CD4-positive, alpha-beta memory T cell (primary cell): ENCODE data around the gene ZMYM4. TPM values are rescaled to one million over a fixed set of nuclear protein-coding genes. Genes with fewer than 3 reads are reported as not detected.
A peak's percentile ranks its signal among the peaks of the same experiment; 100 is the strongest.

Experiments
- CTCF ChIA-PET: fragments of 350-600 bp; sonication (Branson Sonifier 250); formaldehyde crosslinking; loops from one replicate; lab custom pipeline; 2021; ENCODE audit warnings: inconsistent platforms; ENCODE audit not compliant: partially characterized antibody; lab: Charles Lee
- POLR2A ChIA-PET: fragments of 350-600 bp; sonication (Branson Sonifier 250); formaldehyde crosslinking; loops from one replicate; lab custom pipeline; 2021; ENCODE audit not compliant: partially characterized antibody; lab: Charles Lee
- DNase-seq, 5 donors: peaks; one replicate each; pipeline versions ENCODE4 v3.0.0 to v3.0.0-alpha.2; 2020 to 2022; ENCODE audit warnings: mixed read lengths in 1 of 5
- H3K27ac ChIP-seq: one replicate; pipeline ENCODE4 v1.7.0; 2013; ENCODE audit warnings: low read depth, low read length
- H3K27me3 ChIP-seq: 2 replicates; pipeline ENCODE4 v1.7.0; 2013; ENCODE audit warnings: mild to moderate bottlenecking, low read length, moderate library complexity; ENCODE audit not compliant: insufficient read depth
- H3K36me3 ChIP-seq: 2 replicates; pipeline ENCODE4 v1.7.0; 2013; ENCODE audit warnings: mild to moderate bottlenecking, low read length, moderate library complexity; ENCODE audit not compliant: insufficient read depth
- H3K4me1 ChIP-seq: 2 replicates; pipeline ENCODE4 v1.7.0; 2013; ENCODE audit warnings: mild to moderate bottlenecking, low read length, moderate library complexity; ENCODE audit not compliant: insufficient read depth
- H3K4me3 ChIP-seq, 2 donors: one replicate each; pipeline ENCODE4 v1.7.0; 2013; ENCODE audit warnings: low read length in 2 of 2, mild to moderate bottlenecking in 1 of 2
- H3K9me3 ChIP-seq, 2 donors: one replicate each; pipeline ENCODE4 v1.7.0; 2013; ENCODE audit warnings: low read length in 2 of 2, control low read depth in 1 of 2; ENCODE audit not compliant: control insufficient read depth in 1 of 2
- H3K27ac Mint-ChIP-seq, 7 donors: one replicate each; pipeline ENCODE4 v1.8.0; 2020 to 2021; ENCODE audit warnings: mixed read lengths in 7 of 7, mild to moderate bottlenecking in 6 of 7, inconsistent platforms in 3 of 7, moderate library complexity in 3 of 7
- H3K27me3 Mint-ChIP-seq, 2 donors: one replicate each; pipeline ENCODE4 v1.8.0; 2020 to 2021; ENCODE audit warnings: mixed read lengths in 2 of 2
- H3K36me3 Mint-ChIP-seq, 2 donors: one replicate each; pipeline ENCODE4 v1.8.0; 2020 to 2021; ENCODE audit warnings: mixed read lengths in 2 of 2, inconsistent platforms in 1 of 2, mild to moderate bottlenecking in 1 of 2
- H3K4me1 Mint-ChIP-seq, 4 donors: one replicate each; pipeline ENCODE4 v1.8.0; 2020 to 2021; ENCODE audit warnings: mixed read lengths in 4 of 4, mild to moderate bottlenecking in 1 of 4
- H3K4me3 Mint-ChIP-seq, 8 donors: one replicate each; pipeline ENCODE4 v1.8.0; 2020 to 2021; ENCODE audit warnings: mixed read lengths in 8 of 8, mild to moderate bottlenecking in 7 of 8, moderate library complexity in 6 of 8, inconsistent platforms in 3 of 8
- H3K9me3 Mint-ChIP-seq, 8 donors: one replicate each; pipeline ENCODE4 v1.8.0; 2020 to 2021; ENCODE audit warnings: mixed read lengths in 8 of 8, mild to moderate bottlenecking in 5 of 8, inconsistent platforms in 3 of 8, moderate library complexity in 1 of 8
- intact Hi-C: fragments of 100-400 bp; cut with micrococcal nuclease; formaldehyde crosslinking; loops from one replicate; pipeline ENCODE4 v1.15.1; 2023
- polyA plus RNA-seq, 2 donors: library from polyadenylated mRNA; unstranded; fragments of 300-500 nt; fragmentation: Illumina TruSeq; gene quantifications; one replicate each; pipeline ENCODE4 v1.2.3, GENCODE V29; 2021
- total RNA-seq, 2 experiments: library from RNA; stranded (reverse); gene quantifications; one replicate each; pipeline ENCODE4 v1.2.3, GENCODE V29; 2021

ZMYM4 gene
- total and polyA plus RNA-seq, 4 experiments from 2014 or later: 13.8 to 41.9 (median 34.5) TPM

DNA sequence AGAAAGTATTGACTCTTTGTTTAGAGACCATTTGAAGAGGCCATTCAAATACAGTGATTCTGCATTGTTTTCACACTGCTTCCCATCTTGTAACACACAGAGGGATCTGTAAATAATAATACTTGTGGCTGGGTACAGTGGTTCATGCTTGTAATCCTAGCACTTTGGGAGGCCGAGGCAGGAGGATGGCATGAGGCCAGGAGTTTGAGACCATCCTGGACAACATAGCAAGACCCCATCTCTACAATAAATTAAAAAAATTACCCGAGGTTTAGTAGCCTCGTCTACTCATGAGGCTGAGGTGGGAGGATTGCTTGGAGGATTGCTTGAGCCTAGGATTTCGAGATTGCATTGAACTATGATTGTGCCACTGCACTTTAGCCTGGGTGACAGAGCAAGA lies 5.7 kb downstream of the ZMYM4 start:
- CTCF ChIA-PET: no interaction called here
- Histone ChIP-seq H3K36me3 (no peaks in the 10 kb centered on the region), H3K4me1 (peaks cover 15% of the 10 kb centered on the region), H3K27me3 (no peaks in the 10 kb centered on the region), H3K27ac (no peak overlapping the region), H3K4me3 (no peak overlapping the region), H3K9me3 (no peaks in the 10 kb centered on the region)
- POLR2A ChIA-PET: no interaction called here
- H3K36me3 Mint-ChIP-seq: peaks cover 6 to 8% of the 10 kb centered on the region in 2 donors
- no peak overlapping the region for H3K4me3 Mint-ChIP-seq
- intact Hi-C loops: no loop called here
- no peak for DNase-seq
- no peak overlapping the region for H3K27ac Mint-ChIP-seq
- peaks cover 0 to 2% (median 0%) of the 10 kb centered on the region in 8 donors for H3K9me3 Mint-ChIP-seq
- peaks cover 21 to 32% (median 28%) of the 10 kb centered on the region in 4 donors for H3K4me1 Mint-ChIP-seq
- H3K27me3 Mint-ChIP-seq: no peaks in the 10 kb centered on the region

DNA sequence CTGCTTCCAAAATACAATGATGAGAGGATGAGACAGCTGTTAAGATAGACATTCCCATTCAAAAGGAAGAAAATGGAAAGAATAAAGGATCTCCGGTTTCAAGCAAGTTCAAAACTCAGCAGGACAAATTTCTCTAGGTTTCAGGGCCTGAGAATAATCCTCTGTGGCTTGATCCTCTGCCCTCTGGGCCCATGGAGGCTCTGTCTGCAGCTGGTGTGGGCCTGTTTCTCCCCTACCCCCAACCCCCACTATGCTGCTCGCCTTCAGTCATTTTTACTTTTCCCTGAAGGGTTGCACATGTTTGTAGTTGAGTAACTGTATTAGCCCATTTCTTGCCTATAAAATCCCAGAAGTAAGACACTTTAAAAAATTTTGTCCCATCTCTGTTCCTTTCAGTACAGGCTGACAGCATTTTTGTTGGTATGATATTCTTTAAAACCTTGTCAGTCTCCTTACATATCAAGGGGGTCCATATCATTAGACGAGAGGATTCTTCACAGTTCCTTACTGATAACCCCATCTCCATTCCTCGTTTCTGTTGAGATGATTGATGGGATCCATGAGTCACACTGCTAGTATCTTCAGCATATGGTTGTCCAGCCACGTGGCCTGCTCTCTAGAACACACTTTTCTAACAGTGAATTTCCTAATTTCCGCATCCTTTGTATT lies 10.5 kb downstream of the ZMYM4 start:
- Histone ChIP-seq H3K4me3 (no peak overlapping the region), H3K4me1 (no peaks in the 10 kb centered on the region), H3K9me3 (no peaks in the 10 kb centered on the region), H3K36me3 (no peaks in the 10 kb centered on the region), H3K27me3 (no peaks in the 10 kb centered on the region), H3K27ac (no peak overlapping the region)
- ChIA-PET POLR2A (no interaction called here), CTCF (interaction anchor here (0.7 kb wide), 1 partner anchor 81 kb away, joined by 3 read pairs; no protein-coding TSS in a partner anchor)
- H3K4me3 Mint-ChIP-seq: no peak overlapping the region
- H3K4me1 Mint-ChIP-seq: peaks cover 4 to 12% (median 5%) of the 10 kb centered on the region in 4 donors
- intact Hi-C loops: no loop called here
- no peaks in the 10 kb centered on the region for H3K27me3 Mint-ChIP-seq
- no peak for DNase-seq
- no peak overlapping the region for H3K27ac Mint-ChIP-seq
- H3K36me3 Mint-ChIP-seq: peaks cover 24 to 28% of the 10 kb centered on the region in 2 donors
- H3K9me3 Mint-ChIP-seq: peaks cover 0 to 19% (median 5%) of the 10 kb centered on the region in 8 donors

DNA sequence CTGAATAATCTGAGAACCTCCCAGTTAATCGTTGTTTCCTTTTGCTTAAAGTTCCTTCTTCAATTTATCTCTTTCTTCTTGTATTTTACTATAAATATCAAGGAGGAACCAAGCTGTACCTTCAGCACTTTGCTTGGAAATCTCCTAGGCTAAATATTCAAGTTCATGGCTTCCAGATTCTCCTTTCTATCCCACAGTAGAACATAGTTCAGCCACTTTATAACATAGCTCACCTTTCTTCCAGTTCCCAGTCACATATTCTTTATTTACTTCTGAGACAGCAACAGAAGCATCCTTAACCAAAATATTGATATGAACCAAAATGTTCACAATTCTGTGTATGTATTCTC lies 11.0 kb downstream of the ZMYM4 start:
- Histone ChIP-seq H3K36me3 (no peaks in the 10 kb centered on the region), H3K27ac (no peak overlapping the region)

DNA sequence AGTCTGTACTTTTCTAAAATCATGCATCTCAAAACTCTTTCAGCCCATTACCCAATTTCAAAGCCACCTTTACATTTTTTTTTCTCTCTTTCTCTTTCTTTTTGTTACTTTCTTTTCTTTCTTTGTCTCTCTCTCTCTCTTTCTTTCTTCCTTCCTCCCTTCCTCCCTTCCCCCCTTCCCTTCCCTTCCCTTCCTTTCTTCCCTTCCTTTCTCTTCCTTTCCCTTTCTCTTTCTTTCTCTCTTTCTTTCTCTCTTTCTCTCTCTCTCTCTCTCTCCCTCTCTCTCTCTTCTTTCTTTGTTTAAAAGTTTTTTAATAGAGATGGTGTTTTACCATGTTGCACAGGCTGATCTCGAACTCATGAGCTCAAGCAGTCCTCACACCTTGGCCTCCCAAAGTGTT lies 11.5 kb downstream of the ZMYM4 start:
- Histone ChIP-seq H3K4me1 (peaks cover 3% of the 10 kb centered on the region), H3K27ac (no peak overlapping the region), H3K27me3 (no peaks in the 10 kb centered on the region), H3K36me3 (no peaks in the 10 kb centered on the region), H3K9me3 (no peaks in the 10 kb centered on the region), H3K4me3 (no peak overlapping the region)
- Mint-ChIP-seq H3K36me3 (peaks cover 29 to 37% of the 10 kb centered on the region in 2 donors), H3K27me3 (no peaks in the 10 kb centered on the region), H3K4me1 (peaks cover 10 to 19% (median 12%) of the 10 kb centered on the region in 4 donors), H3K27ac (peak overlapping the region in 1 of 7 donors; percentile 13), H3K4me3 (no peak overlapping the region), H3K9me3 (peaks cover 0 to 19% (median 5%) of the 10 kb centered on the region in 8 donors)
- intact Hi-C loops: no loop called here
- ChIA-PET POLR2A (no interaction called here), CTCF (interaction anchor here (0.6 kb wide), 1 partner anchor 234 kb away, joined by 4 read pairs; no protein-coding TSS in a partner anchor)
- DNase-seq: no peak

More for the DNA sequence above, 11.0 kb downstream of the ZMYM4 start:
- DNase-seq: no peak
- intact Hi-C loops: no loop called here
- H3K27me3 ChIP-seq: no peaks in the 10 kb centered on the region
- Mint-ChIP-seq H3K36me3 (peaks cover 27 to 32% of the 10 kb centered on the region in 2 donors), H3K4me3 (no peak overlapping the region), H3K9me3 (peaks cover 0 to 19% (median 5%) of the 10 kb centered on the region in 8 donors), H3K27ac (peak overlapping the region in 1 of 7 donors; percentile 13), H3K27me3 (no peaks in the 10 kb centered on the region), H3K4me1 (peaks cover 7 to 14% (median 8%) of the 10 kb centered on the region in 4 donors)
- no peak overlapping the region for H3K4me3 ChIP-seq
- CTCF ChIA-PET: no interaction called here
- H3K4me1 ChIP-seq: no peaks in the 10 kb centered on the region
- H3K9me3 ChIP-seq: no peaks in the 10 kb centered on the region
- POLR2A ChIA-PET: no interaction called here

DNA sequence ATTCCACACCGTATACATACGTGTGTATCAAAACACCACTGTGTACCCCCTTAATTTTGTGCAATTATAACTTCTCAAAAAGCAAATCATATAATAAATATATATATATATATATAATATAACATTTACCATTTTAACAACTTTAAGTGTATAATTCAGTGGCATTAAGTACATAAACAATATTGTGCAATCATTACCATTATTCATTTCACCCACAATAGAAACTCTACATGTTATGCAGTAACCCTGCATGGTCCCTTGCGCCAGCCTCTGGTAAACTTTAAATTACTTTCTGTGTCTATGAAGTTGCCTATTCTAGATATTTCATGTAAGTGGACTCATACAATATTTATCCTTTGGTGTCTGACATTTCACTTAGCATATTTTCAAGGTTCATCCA lies 13.1 kb downstream of the ZMYM4 start:
- Histone ChIP-seq H3K4me1 (peaks cover 19% of the 10 kb centered on the region), H3K27me3 (no peaks in the 10 kb centered on the region), H3K36me3 (no peaks in the 10 kb centered on the region), H3K9me3 (no peaks in the 10 kb centered on the region), H3K4me3 (no peak overlapping the region), H3K27ac (no peak overlapping the region)
- no peaks in the 10 kb centered on the region for H3K27me3 Mint-ChIP-seq
- ChIA-PET POLR2A (no interaction called here), CTCF (no interaction called here)
- no peak for DNase-seq
- H3K9me3 Mint-ChIP-seq: peaks cover 0 to 19% (median 5%) of the 10 kb centered on the region in 8 donors
- H3K36me3 Mint-ChIP-seq: peaks cover 29 to 39% of the 10 kb centered on the region in 2 donors
- intact Hi-C loops: no loop called here
- peaks cover 20 to 30% (median 27%) of the 10 kb centered on the region in 4 donors for H3K4me1 Mint-ChIP-seq
- no peak overlapping the region for H3K4me3 Mint-ChIP-seq
- no peak overlapping the region for H3K27ac Mint-ChIP-seq

DNA sequence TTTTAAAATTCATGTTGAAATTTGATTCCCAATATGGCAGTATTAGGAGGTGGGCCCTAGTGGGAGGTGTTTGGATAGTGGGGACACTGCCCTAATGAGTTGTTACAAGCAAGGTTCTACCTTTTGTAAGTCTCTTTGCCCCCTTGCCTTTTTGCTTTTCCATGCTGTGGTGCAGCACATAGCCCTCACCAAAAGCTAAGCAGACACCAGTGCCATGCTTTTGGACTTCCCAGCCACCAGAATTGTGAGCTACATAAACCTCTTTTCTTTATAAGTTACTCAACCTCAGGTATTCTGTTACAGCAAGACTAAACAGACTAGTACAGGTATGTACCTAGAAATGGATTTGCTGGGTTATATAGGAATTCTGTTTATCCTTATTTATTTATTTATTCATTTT lies 13.7 kb downstream of the ZMYM4 start:
- H3K4me1 Mint-ChIP-seq: peaks cover 23 to 34% (median 32%) of the 10 kb centered on the region in 4 donors
- Histone ChIP-seq H3K27ac (no peak overlapping the region), H3K4me1 (peaks cover 23% of the 10 kb centered on the region), H3K27me3 (no peaks in the 10 kb centered on the region), H3K9me3 (no peaks in the 10 kb centered on the region), H3K4me3 (no peak overlapping the region), H3K36me3 (no peaks in the 10 kb centered on the region)
- CTCF ChIA-PET: no interaction called here
- H3K27ac Mint-ChIP-seq: no peak overlapping the region
- intact Hi-C loops: no loop called here
- no peaks in the 10 kb centered on the region for H3K27me3 Mint-ChIP-seq
- no peak overlapping the region for H3K4me3 Mint-ChIP-seq
- DNase-seq: no peak
- POLR2A ChIA-PET: no interaction called here
- H3K9me3 Mint-ChIP-seq: peaks cover 0 to 19% (median 5%) of the 10 kb centered on the region in 8 donors
- peaks cover 29 to 39% of the 10 kb centered on the region in 2 donors for H3K36me3 Mint-ChIP-seq

DNA sequence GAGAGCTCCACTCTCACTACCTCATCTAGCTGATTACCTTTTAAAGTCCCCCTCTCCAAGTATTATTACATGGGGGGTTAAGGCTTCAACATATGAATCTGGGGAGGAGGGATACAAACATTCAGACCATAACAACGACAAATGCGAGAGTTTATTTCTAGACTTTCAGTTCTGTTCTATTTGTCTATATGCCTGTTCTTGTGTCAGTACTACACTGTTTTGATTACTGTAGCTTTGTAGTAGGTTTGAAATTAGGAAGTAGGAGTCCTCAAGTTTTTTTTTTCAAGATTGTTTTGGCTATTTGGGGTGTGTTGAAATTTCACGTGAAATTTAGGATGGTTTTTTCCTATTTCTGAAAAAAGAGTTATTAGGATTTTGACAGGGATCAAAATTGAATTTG lies 16.3 kb downstream of the ZMYM4 start:
- H3K27ac ChIP-seq: no peak overlapping the region
- Mint-ChIP-seq H3K4me1 (peaks cover 30 to 46% (median 42%) of the 10 kb centered on the region in 4 donors), H3K36me3 (peaks cover 16 to 26% of the 10 kb centered on the region in 2 donors), H3K27me3 (no peaks in the 10 kb centered on the region), H3K27ac (peak overlapping the region in 4 of 7 donors; percentile 15 to 81 (median 50)), H3K4me3 (peak overlapping the region in 2 of 8 donors; percentile 2 to 19), H3K9me3 (peaks cover 0 to 10% (median 4%) of the 10 kb centered on the region in 8 donors)
- no peaks in the 10 kb centered on the region for H3K27me3 ChIP-seq
- H3K4me3 ChIP-seq: no peak overlapping the region
- DNase-seq: no peak
- intact Hi-C loops: loop anchor here (5.0 kb wide), 1 partner anchor 93 kb away; the partner anchor contains the start of gene SFPQ
- ChIA-PET CTCF (no interaction called here), POLR2A (no interaction called here)
- peaks cover 28% of the 10 kb centered on the region for H3K4me1 ChIP-seq
- H3K36me3 ChIP-seq: no peaks in the 10 kb centered on the region
- no peaks in the 10 kb centered on the region for H3K9me3 ChIP-seq
